Mammary epithelial cell (primary cell): ENCODE results near the gene SALL4.

Experiments used
- EZH2 ChIP-seq: IDR thresholded peaks from 2 replicates; pipeline ENCODE4 v1.6.1; 2012; ENCODE audit warnings: low read length, inconsistent platforms, borderline replicate concordance
- TF ChIP-seq, protein P1 (sequence below), 2 donors: IDR thresholded peaks in 1 of 2; conservative IDR thresholded peaks in 1 of 2; 2 replicates each; pipeline ENCODE4 v1.5.1; 2011 to 2012; ENCODE audit warnings: inconsistent platforms in 2 of 2, low read length in 2 of 2, mild to moderate bottlenecking in 2 of 2, control low read depth in 1 of 2, low read depth in 1 of 2; ENCODE audit not compliant: insufficient read depth in 1 of 2; ENCODE audit errors: extremely low read depth in 1 of 2

DNA sequence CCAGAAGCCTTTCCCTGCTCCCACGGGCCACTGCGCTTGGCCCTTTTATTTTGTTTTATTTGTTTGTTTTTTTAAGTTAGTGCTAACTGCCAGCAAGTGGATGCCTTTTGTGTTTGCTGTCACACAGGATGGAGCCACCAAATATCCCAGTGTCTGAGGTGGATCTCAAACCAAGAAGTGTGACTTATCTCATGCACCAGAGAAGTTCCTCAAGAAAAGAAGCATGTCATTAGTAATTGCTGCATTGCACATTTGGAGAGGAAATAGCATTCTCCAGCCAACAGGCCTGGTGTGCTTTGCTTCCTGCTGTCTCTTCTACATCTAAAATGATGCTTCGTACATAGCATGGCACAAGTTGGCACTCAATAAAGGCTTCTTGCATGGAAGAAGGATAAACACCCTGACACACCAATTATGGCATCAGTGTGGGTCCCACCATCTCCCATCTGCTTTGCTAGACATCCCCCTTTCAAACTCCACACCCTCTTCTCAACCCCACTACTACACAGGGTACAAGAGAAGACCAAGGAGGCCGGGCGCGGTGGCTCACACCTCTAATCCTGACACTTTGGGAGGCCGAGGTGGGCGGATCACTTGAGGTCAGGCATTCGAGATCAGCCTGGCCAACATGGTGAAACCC, 32.2 kb downstream of the SALL4 start:
- TF ChIP-seq, protein P1, sequence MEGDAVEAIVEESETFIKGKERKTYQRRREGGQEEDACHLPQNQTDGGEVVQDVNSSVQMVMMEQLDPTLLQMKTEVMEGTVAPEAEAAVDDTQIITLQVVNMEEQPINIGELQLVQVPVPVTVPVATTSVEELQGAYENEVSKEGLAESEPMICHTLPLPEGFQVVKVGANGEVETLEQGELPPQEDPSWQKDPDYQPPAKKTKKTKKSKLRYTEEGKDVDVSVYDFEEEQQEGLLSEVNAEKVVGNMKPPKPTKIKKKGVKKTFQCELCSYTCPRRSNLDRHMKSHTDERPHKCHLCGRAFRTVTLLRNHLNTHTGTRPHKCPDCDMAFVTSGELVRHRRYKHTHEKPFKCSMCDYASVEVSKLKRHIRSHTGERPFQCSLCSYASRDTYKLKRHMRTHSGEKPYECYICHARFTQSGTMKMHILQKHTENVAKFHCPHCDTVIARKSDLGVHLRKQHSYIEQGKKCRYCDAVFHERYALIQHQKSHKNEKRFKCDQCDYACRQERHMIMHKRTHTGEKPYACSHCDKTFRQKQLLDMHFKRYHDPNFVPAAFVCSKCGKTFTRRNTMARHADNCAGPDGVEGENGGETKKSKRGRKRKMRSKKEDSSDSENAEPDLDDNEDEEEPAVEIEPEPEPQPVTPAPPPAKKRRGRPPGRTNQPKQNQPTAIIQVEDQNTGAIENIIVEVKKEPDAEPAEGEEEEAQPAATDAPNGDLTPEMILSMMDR (conservative IDR thresholded peaks at IDR 0.05 in 1 of 2, IDR thresholded peaks at IDR 0.05 in 1 of 2; ENCODE audit: extremely low read depth in 1 of 2, insufficient read depth in 1 of 2, low read depth in 1 of 2, low read length in 2 of 2): no peak
- TF ChIP-seq EZH2: no peak
